Astrocyte (in vitro differentiated cells and primary cell): ENCODE results near the gene PKD1L1.

Source experiments
- EZH2 ChIP-seq: IDR thresholded peaks from 2 replicates; pipeline ENCODE4 v1.6.1; 2012; ENCODE audit warnings: mild to moderate bottlenecking, low read length, inconsistent platforms; ENCODE audit not compliant: insufficient read depth
- TF ChIP-seq, protein P1 (sequence below): IDR thresholded peaks from 2 replicates; pipeline ENCODE4 v1.5.1; 2011; ENCODE audit warnings: low read depth, mild to moderate bottlenecking, inconsistent platforms, low read length, moderate library complexity; ENCODE audit not compliant: insufficient read depth

DNA sequence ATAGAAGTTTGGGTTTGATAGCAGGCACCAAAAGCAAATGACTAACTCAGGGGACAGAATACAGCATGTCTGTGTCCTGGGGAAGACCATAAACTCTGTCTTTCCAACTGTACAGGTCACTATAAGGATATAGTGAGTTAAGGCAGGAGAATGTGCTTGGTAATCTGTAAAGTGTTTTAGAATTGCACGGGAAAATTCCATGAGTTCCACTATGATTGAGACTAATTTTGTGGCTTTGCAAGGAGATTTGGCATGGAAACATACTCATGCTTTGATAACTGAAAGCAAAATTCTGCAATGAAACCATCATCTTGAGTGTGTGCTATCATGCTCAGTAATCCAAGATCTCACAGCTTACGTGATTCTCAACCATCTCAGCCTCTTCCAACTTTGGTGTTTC, 152.6 kb downstream of the PKD1L1 start:
- TF ChIP-seq, protein P1, sequence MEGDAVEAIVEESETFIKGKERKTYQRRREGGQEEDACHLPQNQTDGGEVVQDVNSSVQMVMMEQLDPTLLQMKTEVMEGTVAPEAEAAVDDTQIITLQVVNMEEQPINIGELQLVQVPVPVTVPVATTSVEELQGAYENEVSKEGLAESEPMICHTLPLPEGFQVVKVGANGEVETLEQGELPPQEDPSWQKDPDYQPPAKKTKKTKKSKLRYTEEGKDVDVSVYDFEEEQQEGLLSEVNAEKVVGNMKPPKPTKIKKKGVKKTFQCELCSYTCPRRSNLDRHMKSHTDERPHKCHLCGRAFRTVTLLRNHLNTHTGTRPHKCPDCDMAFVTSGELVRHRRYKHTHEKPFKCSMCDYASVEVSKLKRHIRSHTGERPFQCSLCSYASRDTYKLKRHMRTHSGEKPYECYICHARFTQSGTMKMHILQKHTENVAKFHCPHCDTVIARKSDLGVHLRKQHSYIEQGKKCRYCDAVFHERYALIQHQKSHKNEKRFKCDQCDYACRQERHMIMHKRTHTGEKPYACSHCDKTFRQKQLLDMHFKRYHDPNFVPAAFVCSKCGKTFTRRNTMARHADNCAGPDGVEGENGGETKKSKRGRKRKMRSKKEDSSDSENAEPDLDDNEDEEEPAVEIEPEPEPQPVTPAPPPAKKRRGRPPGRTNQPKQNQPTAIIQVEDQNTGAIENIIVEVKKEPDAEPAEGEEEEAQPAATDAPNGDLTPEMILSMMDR, result no peak
- TF ChIP-seq EZH2, result no peak
